ENCODE data around the gene MAP1LC3B2. TPM values are rescaled to one million over a fixed set of nuclear protein-coding genes. Genes with fewer than 3 reads are reported as not detected.

MAP1LC3B2 gene
- total RNA-seq, 4 donors from 2014 or later, result 1.1 to 1.8 (median 1.8) TPM; not detected in 1

DNA sequence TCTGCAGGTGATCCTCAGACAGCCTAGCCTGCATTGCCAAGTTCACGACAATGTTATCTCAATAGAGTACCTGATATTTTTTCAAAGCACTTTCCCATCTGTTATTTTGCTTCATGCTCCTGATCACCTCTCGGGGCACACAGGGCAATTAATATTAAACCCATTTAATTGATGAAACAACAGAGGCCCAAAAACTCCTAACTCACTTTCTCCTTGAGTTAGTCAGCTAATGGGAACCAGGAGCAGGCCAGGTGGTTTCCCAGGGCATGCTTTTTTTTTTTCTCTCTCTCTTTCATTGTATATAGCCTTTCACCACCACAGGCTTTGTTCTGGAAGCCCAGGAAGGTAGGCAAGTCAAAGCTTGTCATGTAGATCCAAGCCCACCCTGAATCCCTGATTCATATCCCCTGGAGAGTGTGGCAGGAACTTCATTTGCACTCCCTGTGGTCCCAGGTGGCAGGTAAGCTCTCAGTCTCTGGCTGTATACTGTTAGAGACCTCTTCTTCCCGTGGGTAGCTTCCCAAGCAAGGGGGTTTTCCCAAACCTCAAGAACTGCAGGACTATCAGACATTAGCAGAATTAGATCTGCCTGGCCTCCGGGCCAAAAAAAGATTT lies 41.6 kb upstream of the MAP1LC3B2 start:
- H3K36me3 ChIP-seq, result no peaks in the 10 kb centered on the region
- H3K27me3 ChIP-seq, result no peaks in the 10 kb centered on the region
- ATAC-seq, result no peak
- H3K9me3 ChIP-seq, result no peaks in the 10 kb centered on the region
- H3K4me3 ChIP-seq, result no peak overlapping the region
- no peak for TF ChIP-seq POLR2A (IDR thresholded peaks at IDR 0.05)
- TF ChIP-seq, protein P1, sequence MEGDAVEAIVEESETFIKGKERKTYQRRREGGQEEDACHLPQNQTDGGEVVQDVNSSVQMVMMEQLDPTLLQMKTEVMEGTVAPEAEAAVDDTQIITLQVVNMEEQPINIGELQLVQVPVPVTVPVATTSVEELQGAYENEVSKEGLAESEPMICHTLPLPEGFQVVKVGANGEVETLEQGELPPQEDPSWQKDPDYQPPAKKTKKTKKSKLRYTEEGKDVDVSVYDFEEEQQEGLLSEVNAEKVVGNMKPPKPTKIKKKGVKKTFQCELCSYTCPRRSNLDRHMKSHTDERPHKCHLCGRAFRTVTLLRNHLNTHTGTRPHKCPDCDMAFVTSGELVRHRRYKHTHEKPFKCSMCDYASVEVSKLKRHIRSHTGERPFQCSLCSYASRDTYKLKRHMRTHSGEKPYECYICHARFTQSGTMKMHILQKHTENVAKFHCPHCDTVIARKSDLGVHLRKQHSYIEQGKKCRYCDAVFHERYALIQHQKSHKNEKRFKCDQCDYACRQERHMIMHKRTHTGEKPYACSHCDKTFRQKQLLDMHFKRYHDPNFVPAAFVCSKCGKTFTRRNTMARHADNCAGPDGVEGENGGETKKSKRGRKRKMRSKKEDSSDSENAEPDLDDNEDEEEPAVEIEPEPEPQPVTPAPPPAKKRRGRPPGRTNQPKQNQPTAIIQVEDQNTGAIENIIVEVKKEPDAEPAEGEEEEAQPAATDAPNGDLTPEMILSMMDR (IDR thresholded peaks at IDR 0.05), result no peak
- TF ChIP-seq EP300 (IDR thresholded peaks at IDR 0.05), result no peak
- no peak for TF ChIP-seq POLR2AphosphoS5 (IDR thresholded peaks at IDR 0.05)
- WGBS, 2 donors (ENCODE audit: low coverage in 1 of 2), result 90 to 100% methylated on average over 1 to 2 of the region's 4 CpGs
- no peak overlapping the region for H3K27ac ChIP-seq
- H3K4me1 ChIP-seq, result no peaks in the 10 kb centered on the region

DNA sequence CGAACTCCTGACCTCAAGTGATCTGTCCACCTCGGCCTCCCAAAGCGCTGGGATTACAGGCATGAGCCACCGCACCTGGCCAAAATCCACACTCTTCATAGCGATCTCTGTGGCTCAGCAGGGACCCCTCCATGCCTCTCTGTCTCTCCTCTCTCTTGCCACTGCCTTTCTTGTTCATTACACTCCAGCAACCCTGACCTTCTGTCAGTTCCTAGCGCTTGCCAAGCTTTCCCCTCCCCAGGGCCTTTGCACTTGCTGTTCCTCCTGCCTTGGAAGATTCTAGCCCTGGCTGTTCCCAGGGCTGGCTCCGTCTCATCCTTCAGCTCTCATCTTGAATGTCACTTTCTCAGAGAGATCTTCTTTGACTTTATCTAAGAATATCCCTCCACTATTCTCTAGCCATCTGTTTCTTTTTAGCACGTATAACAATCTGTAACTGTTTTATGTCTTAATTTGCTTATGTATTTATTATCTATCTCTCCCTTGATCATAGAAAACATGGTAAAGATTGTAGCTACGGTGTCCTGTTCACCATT lies 38.9 kb upstream of the MAP1LC3B2 start:
- Histone ChIP-seq H3K27ac (no peak overlapping the region), H3K36me3 (no peaks in the 10 kb centered on the region), H3K4me1 (peaks cover 0 to 8% (median 0%) of the 10 kb centered on the region in 3 donors), H3K27me3 (no peaks in the 10 kb centered on the region), H3K4me3 (no peak overlapping the region), H3K9me3 (no peaks in the 10 kb centered on the region)
- no peak for TF ChIP-seq POLR2A (IDR thresholded peaks at IDR 0.05)
- TF ChIP-seq, protein P1 (IDR thresholded peaks at IDR 0.05), result no peak
- no peak for TF ChIP-seq EP300 (IDR thresholded peaks at IDR 0.05)
- TF ChIP-seq POLR2AphosphoS5 (IDR thresholded peaks at IDR 0.05), result no peak
- ATAC-seq, result no peak
- WGBS, 2 donors (ENCODE audit: low coverage in 1 of 2), result 96 to 100% methylated on average over 4 to 9 of the region's 9 CpGs

DNA sequence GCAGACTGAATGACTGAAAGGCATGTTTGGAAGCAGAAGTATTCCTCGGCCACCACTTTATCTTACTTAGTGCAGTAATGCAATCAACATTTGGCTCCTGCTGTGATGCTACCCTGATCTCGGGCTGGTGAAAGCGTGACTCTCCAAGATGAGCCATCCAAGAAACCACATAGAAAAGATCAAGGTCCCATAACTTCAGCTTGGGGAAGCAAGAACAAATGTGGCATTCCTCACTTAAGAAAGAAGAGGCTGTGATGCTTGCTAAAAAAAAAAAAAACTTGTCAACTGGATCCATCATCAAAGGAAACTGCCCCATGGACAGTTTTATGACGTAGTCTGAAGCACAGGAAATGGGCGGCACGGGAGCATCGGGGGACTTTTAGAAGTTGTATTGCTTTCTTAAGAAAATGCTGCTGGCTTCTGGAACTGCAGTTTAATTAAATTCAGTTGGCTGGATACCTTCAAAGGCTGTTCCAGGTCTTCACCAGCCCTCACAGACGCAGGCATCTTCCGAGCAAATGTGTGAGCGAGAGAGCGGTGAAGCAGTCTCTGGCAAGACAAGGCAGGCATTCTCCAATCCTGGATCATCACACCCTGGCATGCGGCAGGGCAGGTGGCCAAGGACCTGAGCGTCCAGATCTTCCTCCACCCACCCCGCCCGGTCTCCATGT lies 38.2 kb upstream of the MAP1LC3B2 start:
- Histone ChIP-seq H3K36me3 (no peaks in the 10 kb centered on the region), H3K4me1 (peaks cover 0 to 14% (median 5%) of the 10 kb centered on the region in 3 donors), H3K27ac (no peak overlapping the region), H3K9me3 (no peaks in the 10 kb centered on the region), H3K27me3 (no peaks in the 10 kb centered on the region), H3K4me3 (no peak overlapping the region)
- no peak for ATAC-seq
- TF ChIP-seq EP300 (IDR thresholded peaks at IDR 0.05) (no peak), POLR2A (IDR thresholded peaks at IDR 0.05) (no peak), POLR2AphosphoS5 (IDR thresholded peaks at IDR 0.05) (no peak)
- TF ChIP-seq, protein P1 (IDR thresholded peaks at IDR 0.05), result no peak
- WGBS, 2 donors (ENCODE audit: low coverage in 1 of 2), result 75 to 81% methylated on average over 7 to 8 of the region's 15 CpGs

DNA sequence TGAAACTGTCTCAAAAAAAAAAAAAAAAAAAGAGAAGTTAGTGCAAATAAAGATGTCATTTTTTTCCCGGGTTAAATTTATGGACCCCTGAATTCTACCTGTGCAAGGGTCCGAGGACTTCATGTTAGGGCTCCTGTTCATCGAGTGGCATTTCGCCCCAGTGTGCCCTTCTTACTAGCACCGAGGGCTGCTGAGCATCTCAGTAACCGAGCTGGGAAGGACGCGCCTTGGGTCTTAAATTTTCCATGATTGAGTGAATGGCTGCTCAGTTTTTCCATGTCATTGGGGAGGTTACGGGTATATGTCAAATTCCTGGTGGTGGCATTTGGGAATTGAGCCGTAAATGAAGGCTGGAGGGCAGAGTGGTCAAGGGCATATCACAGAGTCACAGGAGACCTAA lies 34.9 kb upstream of the MAP1LC3B2 start:
- Histone ChIP-seq H3K27ac (no peak overlapping the region), H3K9me3 (no peaks in the 10 kb centered on the region), H3K27me3 (no peaks in the 10 kb centered on the region), H3K4me3 (no peak overlapping the region), H3K4me1 (peaks cover 0 to 37% (median 19%) of the 10 kb centered on the region in 3 donors), H3K36me3 (no peaks in the 10 kb centered on the region)
- 72% methylated on average over 8 of the region's 10 CpGs; no CpG with 5 or more reads in 1 of the 2 donors for WGBS, 2 donors (ENCODE audit: low coverage in 1 of 2)
- ATAC-seq, result no peak
- TF ChIP-seq POLR2AphosphoS5 (IDR thresholded peaks at IDR 0.05) (no peak), EP300 (IDR thresholded peaks at IDR 0.05) (no peak), POLR2A (IDR thresholded peaks at IDR 0.05) (no peak)
- TF ChIP-seq, protein P1 (IDR thresholded peaks at IDR 0.05), result no peak

Data from gastroesophageal sphincter (tissue), 4 donors.